SKM-1 treated with dmso at 0.1 percent for 144 hours (cell line): Measurements from ENCODE around the gene TBC1D22B.

Experiments used
- DNase-seq: peaks from one replicate; lab custom pipeline; 2025; ENCODE audit not compliant: unreplicated experiment; lab: John Stamatoyannopoulos, UW

The TBC1D22B gene

GRCh38 chr6:37257634-37258404 lies at the start of gene TBC1D22B, which contains the start of gene TMEM217:
Gene TBC1D22B, plus strand, starts transcription at chr6:37257772. Its CDS starts 146 bp downstream, at chr6:37257918.
Gene TMEM217, minus strand, starts transcription at chr6:37258144. Its CDS starts 39,114 bp downstream, at chr6:37219030.
- peak; percentile 90 for DNase-seq

GRCh38 chr6:37207903-37208456 lies 49.6 kb upstream of the TBC1D22B start:
- DNase-seq, result peak; percentile 88

- no peak for DNase-seq
Observed at GRCh38 chr6:37208793-37209192, 48.8 kb upstream of the TBC1D22B start.

GRCh38 chr6:37209461-37210205 lies 47.9 kb upstream of the TBC1D22B start:
- no peak for DNase-seq

GRCh38 chr6:37210313-37210968 lies 47.1 kb upstream of the TBC1D22B start:
- peak; percentile 54 for DNase-seq

- no peak for DNase-seq
Observed at GRCh38 chr6:37212268-37212667, 45.3 kb upstream of the TBC1D22B start.

- DNase-seq, result no peak
Observed at GRCh38 chr6:37218061-37218460, 39.5 kb upstream of the TBC1D22B start.

- no peak for DNase-seq
Observed at GRCh38 chr6:37218511-37218910, 39.1 kb upstream of the TBC1D22B start.

- no peak for DNase-seq
Observed at GRCh38 chr6:37221585-37222124, 35.9 kb upstream of the TBC1D22B start.

- DNase-seq, result peak; percentile 77
Observed at GRCh38 chr6:37222125-37222967, 35.2 kb upstream of the TBC1D22B start.

- DNase-seq, result no peak
Observed at GRCh38 chr6:37222992-37223391, 34.6 kb upstream of the TBC1D22B start.

- DNase-seq, result no peak
Observed at GRCh38 chr6:37225350-37226169, 32.0 kb upstream of the TBC1D22B start.

GRCh38 chr6:37230104-37230503 lies 27.5 kb upstream of the TBC1D22B start:
- no peak for DNase-seq

GRCh38 chr6:37232430-37233017 lies 25.0 kb upstream of the TBC1D22B start:
- no peak for DNase-seq

GRCh38 chr6:37233541-37233940 lies 24.0 kb upstream of the TBC1D22B start:
- DNase-seq, result no peak

- DNase-seq, result no peak
Observed at GRCh38 chr6:37236921-37237320, 20.7 kb upstream of the TBC1D22B start.

GRCh38 chr6:37237789-37238188 lies 19.8 kb upstream of the TBC1D22B start:
- no peak for DNase-seq

GRCh38 chr6:37238381-37238780 lies 19.2 kb upstream of the TBC1D22B start:
- DNase-seq, result no peak

- no peak for DNase-seq
Observed at GRCh38 chr6:37239526-37239925, 18.0 kb upstream of the TBC1D22B start.
